Measurements from ENCODE around the gene RIMS3.

- TF ChIP-seq POLR2A (IDR thresholded peaks at IDR 0.05), result no peak
- TF ChIP-seq CTCF (IDR thresholded peaks at IDR 0.05), result no peak
Measured at GRCh38 chr1:40684669-40685068, 19.2 kb upstream of the RIMS3 start.

Data from Peyer's patch (tissue), 4 donors.